K562 (cell line): Measurements from ENCODE around the gene PSMC3IP. TPM values are rescaled to one million over a fixed set of nuclear protein-coding genes. Genes with fewer than 3 reads are reported as not detected.

Source experiments
- ATAC-seq: fragments of 200-7000 bp; cut with Tn5 transposase; 3 replicates; pipeline ENCODE4 v1.9.1; 2020; ENCODE audit warnings: moderate library complexity
- BruUV-seq: library from RNA; stranded (reverse); fragments of 400-500 nt; replicated peaks from 2 replicates; lab custom pipeline; 2021; lab: Mats Ljungman, UMichigan
- CTCF ChIA-PET: fragments of 300-600 bp; formaldehyde crosslinking; extraction: SDS; loops from one replicate; lab custom pipeline; 2021; ENCODE audit warnings: low intra/inter-chr PET ratio; lab: Yijun Ruan, JAX
- POLR2A ChIA-PET: fragments of 300-600, 350-650 bp; sonication (Branson Sonifier 250); formaldehyde crosslinking; extraction: SDS; loops from one replicate; lab custom pipeline; 2021; ENCODE audit warnings: antibody characterized with exemption, inconsistent platforms; lab: Yijun Ruan, JAX
- DNase-seq, 4 experiments: peaks; one replicate each; pipeline versions ENCODE4 v3.0.0 to v3.0.0-alpha.2; 2011 to 2018; ENCODE audit warnings: low spot score in 3 of 4, mixed read lengths in 3 of 4; ENCODE audit errors: extremely low read depth in 1 of 4
- FAIRE-seq: peaks from 2 replicates; lab custom pipeline; 2011; peaks lifted over from hg19 to GRCh38; lab: Jason Lieb, UNC
- H2AFZ ChIP-seq: 2 replicates; pipeline ENCODE4 v1.6.0; 2011; ENCODE audit warnings: low read depth, low read length, control low read depth, inconsistent platforms
- H3K27ac ChIP-seq: fragments of 200-600 bp; 3 replicates; pipeline ENCODE4 v1.8.0; 2011; ENCODE audit warnings: low read depth, mild to moderate bottlenecking, control low read depth, inconsistent platforms, low read length, moderate library complexity, mixed read lengths; ENCODE audit errors: extremely low read depth
- H3K27me3 ChIP-seq, 2 experiments: fragments of 300-600 bp in 1 of 2; 2 replicates in 1 of 2; 3 replicates in 1 of 2; pipeline versions ENCODE4 v1.6.0 to v1.8.0; 2011; ENCODE audit warnings: inconsistent platforms in 2 of 2, low read length in 2 of 2, mild to moderate bottlenecking in 1 of 2, mixed read lengths in 1 of 2, moderate library complexity in 1 of 2; ENCODE audit not compliant: control insufficient read depth in 2 of 2, insufficient read depth in 2 of 2
- H3K36me3 ChIP-seq: fragments of 300-600 bp; 3 replicates; pipeline ENCODE4 v1.8.0; 2011; ENCODE audit warnings: mild to moderate bottlenecking, low read length, inconsistent platforms; ENCODE audit not compliant: control insufficient read depth, insufficient read depth
- H3K4me1 ChIP-seq, 2 experiments: fragments of 200-600 bp in 1 of 2; replicated peaks in 1 of 2; 2 replicates in 1 of 2; 3 replicates in 1 of 2; pipeline versions ENCODE4 v1.5.1 to v1.8.0; 2011; ENCODE audit warnings: inconsistent platforms in 2 of 2, low read length in 2 of 2, mild to moderate bottlenecking in 1 of 2, mixed read lengths in 1 of 2, moderate library complexity in 1 of 2; ENCODE audit not compliant: control insufficient read depth in 2 of 2, insufficient read depth in 2 of 2
- H3K4me2 ChIP-seq: 2 replicates; pipeline ENCODE4 v1.6.1; 2011; ENCODE audit warnings: low read length, control low read depth, inconsistent platforms, mixed read lengths; ENCODE audit not compliant: insufficient read depth
- H3K4me3 ChIP-seq: fragments of 200-600 bp; sonication (generic), shearing (Covaris generic); 2 replicates; pipeline ENCODE4 v1.5.1; 2016; ENCODE audit warnings: control low read depth, inconsistent platforms
- H3K79me2 ChIP-seq: fragments of 200-600 bp; 3 replicates; pipeline ENCODE4 v1.8.0; 2011; ENCODE audit warnings: low read length, inconsistent platforms; ENCODE audit not compliant: control insufficient read depth, insufficient read depth
- H3K9ac ChIP-seq, 2 experiments: 2 replicates each; pipeline versions ENCODE4 v1.6.0 to v1.6.1; 2011; ENCODE audit warnings: low read depth in 2 of 2, low read length in 2 of 2, control low read depth in 1 of 2, inconsistent platforms in 1 of 2, mild to moderate bottlenecking in 1 of 2, mixed read lengths in 1 of 2; ENCODE audit not compliant: insufficient read depth in 1 of 2
- H3K9me1 ChIP-seq: one replicate; pipeline ENCODE4 v1.6.0; 2011; ENCODE audit warnings: inconsistent platforms, mild to moderate bottlenecking, low read length, moderate library complexity; ENCODE audit not compliant: control insufficient read depth, insufficient read depth
- H3K9me3 ChIP-seq: replicated peaks from 2 replicates; pipeline ENCODE4 v1.5.1; 2011; ENCODE audit warnings: low read depth, low read length, inconsistent platforms; ENCODE audit not compliant: control insufficient read depth, insufficient read depth
- H4K20me1 ChIP-seq: replicated peaks from 2 replicates; pipeline ENCODE4 v1.6.1; 2011; ENCODE audit warnings: low read length, inconsistent platforms, mixed read lengths; ENCODE audit not compliant: control insufficient read depth, insufficient read depth
- DMBX1 ChIP-seq: fragments of 250-450 bp; sonication (Bioruptor Pico); IDR thresholded peaks from 2 replicates; pipeline ENCODE4 v1.8.0; 2022; ENCODE audit warnings: inconsistent platforms, mild to moderate bottlenecking, moderate library complexity, borderline replicate concordance
- PHF21A ChIP-seq: fragments of 450-650 bp; IDR thresholded peaks from 2 replicates; pipeline ENCODE4 v1.6.1; 2017; ENCODE audit warnings: low read depth, borderline replicate concordance
- TAF1 ChIP-seq: IDR thresholded peaks from 2 replicates; pipeline ENCODE4 v1.6.1; 2011; ENCODE audit warnings: mild to moderate bottlenecking, low read length, moderate library complexity; ENCODE audit not compliant: insufficient read depth, control insufficient read depth, severe bottlenecking; ENCODE audit errors: extremely low read depth
- ZNF232 ChIP-seq: sonication (generic); formaldehyde crosslinking; IDR thresholded peaks from 2 replicates; pipeline ENCODE4 v1.8.0; 2022; ENCODE audit warnings: mild to moderate bottlenecking, missing genetic modification reagents
- WGBS: fragments of 100-300 bp; shearing (Covaris generic); methylation state at CpG from one replicate; pipeline ENCODE4 v1.1.6; 2016; ENCODE audit warnings: low coverage, mixed read lengths; ENCODE audit not compliant: insufficient coverage; ENCODE audit errors: missing lambda C conversion rate; 5-methylcytosine and 5-hydroxymethylcytosine counted together
- in situ Hi-C: fragments of 300-500 bp; cut with MboI; formaldehyde crosslinking; loops from 4 replicates; pipeline ENCODE4 v1.15.0; 2018; ENCODE audit warnings: inconsistent platforms, mixed read lengths
- intact Hi-C: fragments of 100-400 bp; cut with micrococcal nuclease; formaldehyde crosslinking; loops from 2 replicates; pipeline ENCODE4 v1.14.2; 2022
- polyA plus RNA-seq, 8 experiments: library from polyadenylated mRNA; depleted of rRNA in 4 of 8; stranded (reverse) in 5 of 8; unstranded in 3 of 8; fragments of >200 nt; fragmentation: Nextera tagmentation in 2 of 8; fragmentation: Illumina TruSeq in 1 of 8; extraction: Ambion mirVana in 2 of 8; extraction: Trizol in 1 of 8; gene quantifications; 2 replicates each; pipeline versions ENCODE4 v1.2.1 to v1.2.3, GENCODE V29; 2011 to 2014; ENCODE audit warnings: inconsistent platforms in 1 of 8, missing spikeins in 1 of 8
- total RNA-seq, 7 experiments: library from RNA; depleted of rRNA in 6 of 7; stranded (reverse); fragments of >200 nt in 6 of 7; fragmentation: Illumina TruSeq in 2 of 7; extraction: Trizol in 2 of 7; gene quantifications; 2 replicates each; pipeline versions ENCODE4 v1.2.1 to v1.2.3, GENCODE V29; 2011 to 2021; ENCODE audit warnings: low replicate concordance in 1 of 7
- TF ChIP-seq, protein P1 (sequence below): fragments of 250-450 bp; sonication (Bioruptor Pico); IDR thresholded peaks from 2 replicates; pipeline ENCODE4 v1.4.0; 2020; ENCODE audit warnings: mild to moderate bottlenecking, moderate library complexity, borderline replicate concordance

The PSMC3IP gene
- total and polyA plus RNA-seq, 9 of the 15 experiments (the other 6 are each of a cell fraction or from before 2014, with no cell fraction given): 13.8 to 65.6 (median 32.8) TPM

DNA sequence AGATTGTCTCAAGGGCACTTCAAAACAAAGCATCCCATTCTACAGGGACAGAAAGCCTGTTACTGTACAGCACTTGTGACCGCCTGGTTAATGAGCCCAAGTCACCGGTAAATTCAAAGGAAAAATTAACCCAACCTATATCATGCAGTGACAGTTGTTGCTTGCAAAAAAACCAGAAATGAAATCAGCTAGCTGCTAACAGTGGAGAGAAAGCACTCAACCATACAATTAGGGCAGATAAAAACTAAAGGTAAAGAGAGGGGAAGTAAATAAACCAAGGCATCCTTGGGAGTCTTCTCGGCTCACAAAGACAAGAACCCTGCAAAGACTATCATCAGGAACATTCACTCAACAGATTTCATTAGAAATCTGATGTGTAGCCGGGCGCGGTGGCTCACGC lies 25.8 kb upstream of the PSMC3IP start:
- no peak overlapping the region for H3K4me2 ChIP-seq
- no peaks in the 10 kb centered on the region for H3K27me3 ChIP-seq
- WGBS: 82% methylated on average over 7 of the region's 7 CpGs
- no peaks in the 10 kb centered on the region for H3K9me3 ChIP-seq
- no peaks in the 10 kb centered on the region for H3K9me1 ChIP-seq
- intact Hi-C loops: no loop called here
- peak; percentile 62 for FAIRE-seq
- peaks cover 3% of the 10 kb centered on the region; the same call in 1 of the 2 replicates for H4K20me1 ChIP-seq
- in situ Hi-C loops: no loop called here
- CTCF ChIA-PET: interaction anchor here (0.5 kb wide), 1 partner anchor 10 kb away, joined by 3 read pairs; no protein-coding TSS in a partner anchor
- H3K36me3 ChIP-seq: peaks cover 2% of the 10 kb centered on the region
- TF ChIP-seq PHF21A (no peak), TAF1 (no peak), ZNF232 (no peak), DMBX1 (no peak)
- TF ChIP-seq, protein P1, sequence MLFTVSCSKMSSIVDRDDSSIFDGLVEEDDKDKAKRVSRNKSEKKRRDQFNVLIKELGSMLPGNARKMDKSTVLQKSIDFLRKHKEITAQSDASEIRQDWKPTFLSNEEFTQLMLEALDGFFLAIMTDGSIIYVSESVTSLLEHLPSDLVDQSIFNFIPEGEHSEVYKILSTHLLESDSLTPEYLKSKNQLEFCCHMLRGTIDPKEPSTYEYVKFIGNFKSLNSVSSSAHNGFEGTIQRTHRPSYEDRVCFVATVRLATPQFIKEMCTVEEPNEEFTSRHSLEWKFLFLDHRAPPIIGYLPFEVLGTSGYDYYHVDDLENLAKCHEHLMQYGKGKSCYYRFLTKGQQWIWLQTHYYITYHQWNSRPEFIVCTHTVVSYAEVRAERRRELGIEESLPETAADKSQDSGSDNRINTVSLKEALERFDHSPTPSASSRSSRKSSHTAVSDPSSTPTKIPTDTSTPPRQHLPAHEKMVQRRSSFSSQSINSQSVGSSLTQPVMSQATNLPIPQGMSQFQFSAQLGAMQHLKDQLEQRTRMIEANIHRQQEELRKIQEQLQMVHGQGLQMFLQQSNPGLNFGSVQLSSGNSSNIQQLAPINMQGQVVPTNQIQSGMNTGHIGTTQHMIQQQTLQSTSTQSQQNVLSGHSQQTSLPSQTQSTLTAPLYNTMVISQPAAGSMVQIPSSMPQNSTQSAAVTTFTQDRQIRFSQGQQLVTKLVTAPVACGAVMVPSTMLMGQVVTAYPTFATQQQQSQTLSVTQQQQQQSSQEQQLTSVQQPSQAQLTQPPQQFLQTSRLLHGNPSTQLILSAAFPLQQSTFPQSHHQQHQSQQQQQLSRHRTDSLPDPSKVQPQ: no peak
- no peak for DNase-seq
- H3K9ac ChIP-seq: no peak overlapping the region
- H3K79me2 ChIP-seq: peaks cover 83% of the 10 kb centered on the region
- no TSS peak for BruUV-seq
- ATAC-seq: no peak
- H3K27ac ChIP-seq: no peak overlapping the region
- no peak overlapping the region for H3K4me3 ChIP-seq
- POLR2A ChIA-PET: no interaction called here
- H3K4me1 ChIP-seq: peaks cover 7 to 13% of the 10 kb centered on the region in 2 experiments; a peak in 3 of 5 replicates
- no peak overlapping the region for H2AFZ ChIP-seq
